ENCODE data around the gene EYS.

DNA sequence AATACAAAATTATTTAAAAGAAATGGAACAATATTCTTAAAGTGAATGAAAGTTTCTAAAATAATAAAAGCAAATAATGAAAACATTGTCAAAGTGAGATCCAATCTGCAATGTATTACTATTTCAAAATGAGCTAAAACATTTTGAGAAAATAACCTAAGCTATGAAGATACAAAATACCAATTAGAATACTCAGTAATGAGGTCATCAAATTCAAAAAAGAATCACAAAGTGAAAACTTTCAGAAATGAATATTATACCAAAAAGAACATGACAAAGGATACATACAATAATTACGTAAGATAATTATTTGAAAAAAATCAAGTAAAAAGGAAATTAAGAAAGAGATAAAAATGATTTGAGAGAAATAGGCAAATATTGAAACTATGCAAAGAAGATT is 634.5 kb downstream of the EYS start:
- no peak for TF ChIP-seq GABPA (IDR thresholded peaks at IDR 0.05; ENCODE audit: borderline replicate concordance, insufficient read depth, low read length)
- TF ChIP-seq, protein P1, sequence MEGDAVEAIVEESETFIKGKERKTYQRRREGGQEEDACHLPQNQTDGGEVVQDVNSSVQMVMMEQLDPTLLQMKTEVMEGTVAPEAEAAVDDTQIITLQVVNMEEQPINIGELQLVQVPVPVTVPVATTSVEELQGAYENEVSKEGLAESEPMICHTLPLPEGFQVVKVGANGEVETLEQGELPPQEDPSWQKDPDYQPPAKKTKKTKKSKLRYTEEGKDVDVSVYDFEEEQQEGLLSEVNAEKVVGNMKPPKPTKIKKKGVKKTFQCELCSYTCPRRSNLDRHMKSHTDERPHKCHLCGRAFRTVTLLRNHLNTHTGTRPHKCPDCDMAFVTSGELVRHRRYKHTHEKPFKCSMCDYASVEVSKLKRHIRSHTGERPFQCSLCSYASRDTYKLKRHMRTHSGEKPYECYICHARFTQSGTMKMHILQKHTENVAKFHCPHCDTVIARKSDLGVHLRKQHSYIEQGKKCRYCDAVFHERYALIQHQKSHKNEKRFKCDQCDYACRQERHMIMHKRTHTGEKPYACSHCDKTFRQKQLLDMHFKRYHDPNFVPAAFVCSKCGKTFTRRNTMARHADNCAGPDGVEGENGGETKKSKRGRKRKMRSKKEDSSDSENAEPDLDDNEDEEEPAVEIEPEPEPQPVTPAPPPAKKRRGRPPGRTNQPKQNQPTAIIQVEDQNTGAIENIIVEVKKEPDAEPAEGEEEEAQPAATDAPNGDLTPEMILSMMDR (IDR thresholded peaks at IDR 0.05; ENCODE audit: control extremely low read depth in 1 of 3, insufficient read depth in 1 of 3, low read depth in 1 of 3, low read length in 3 of 3) = no peak
- no peak for TF ChIP-seq JUN (IDR thresholded peaks at IDR 0.05; ENCODE audit: low read depth, low read length)
- TF ChIP-seq, protein P2, sequence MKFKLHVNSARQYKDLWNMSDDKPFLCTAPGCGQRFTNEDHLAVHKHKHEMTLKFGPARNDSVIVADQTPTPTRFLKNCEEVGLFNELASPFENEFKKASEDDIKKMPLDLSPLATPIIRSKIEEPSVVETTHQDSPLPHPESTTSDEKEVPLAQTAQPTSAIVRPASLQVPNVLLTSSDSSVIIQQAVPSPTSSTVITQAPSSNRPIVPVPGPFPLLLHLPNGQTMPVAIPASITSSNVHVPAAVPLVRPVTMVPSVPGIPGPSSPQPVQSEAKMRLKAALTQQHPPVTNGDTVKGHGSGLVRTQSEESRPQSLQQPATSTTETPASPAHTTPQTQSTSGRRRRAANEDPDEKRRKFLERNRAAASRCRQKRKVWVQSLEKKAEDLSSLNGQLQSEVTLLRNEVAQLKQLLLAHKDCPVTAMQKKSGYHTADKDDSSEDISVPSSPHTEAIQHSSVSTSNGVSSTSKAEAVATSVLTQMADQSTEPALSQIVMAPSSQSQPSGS (IDR thresholded peaks at IDR 0.05; ENCODE audit: low read length) = no peak
- TF ChIP-seq EP300 (IDR thresholded peaks at IDR 0.05; ENCODE audit: borderline replicate concordance in 1 of 2, low read depth in 2 of 2, low read length in 2 of 2) = no peak
- no peak for TF ChIP-seq RAD21 (IDR thresholded peaks at IDR 0.05 in 1 of 2, conservative IDR thresholded peaks at IDR 0.05 in 1 of 2; ENCODE audit: low read depth in 2 of 2, low read length in 2 of 2)
- TF ChIP-seq CHD2 (IDR thresholded peaks at IDR 0.05; ENCODE audit: low read length) = no peak
- TF ChIP-seq POLR2AphosphoS5 (IDR thresholded peaks at IDR 0.05; ENCODE audit: low read depth, low read length) = no peak
- no peak for TF ChIP-seq YY1 (IDR thresholded peaks at IDR 0.05; ENCODE audit: low read depth, low read length)

Measured in H1 (cell line).